22Rv1 (cell line): ENCODE measurements around the gene MAGEC2.

Source experiments
- CTCF ChIP-seq: fragments of 450-650 bp; IDR thresholded peaks from 2 replicates; pipeline ENCODE4 v1.5.1; 2017; ENCODE audit warnings: mild to moderate bottlenecking
- ZFX ChIP-seq: fragments of 450-650 bp; IDR thresholded peaks from 2 replicates; pipeline ENCODE4 v1.6.1; 2017; ENCODE audit warnings: antibody characterized with exemption, borderline replicate concordance

- TF ChIP-seq CTCF (no peak), ZFX (no peak)
These were observed at the start of gene MAGEC2 for GRCh38 chrX:142204522-142205433.
